NCI-H1105 treated with DMSO at 0.1 percent for 48 hours (cell line): ENCODE measurements around the gene TSPAN7.

ENCODE experiments used
- DNase-seq: peaks from one replicate; lab custom pipeline; 2025; lab: John Stamatoyannopoulos, UW

Gene TSPAN7, protein sequence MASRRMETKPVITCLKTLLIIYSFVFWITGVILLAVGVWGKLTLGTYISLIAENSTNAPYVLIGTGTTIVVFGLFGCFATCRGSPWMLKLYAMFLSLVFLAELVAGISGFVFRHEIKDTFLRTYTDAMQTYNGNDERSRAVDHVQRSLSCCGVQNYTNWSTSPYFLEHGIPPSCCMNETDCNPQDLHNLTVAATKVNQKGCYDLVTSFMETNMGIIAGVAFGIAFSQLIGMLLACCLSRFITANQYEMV

DNA sequence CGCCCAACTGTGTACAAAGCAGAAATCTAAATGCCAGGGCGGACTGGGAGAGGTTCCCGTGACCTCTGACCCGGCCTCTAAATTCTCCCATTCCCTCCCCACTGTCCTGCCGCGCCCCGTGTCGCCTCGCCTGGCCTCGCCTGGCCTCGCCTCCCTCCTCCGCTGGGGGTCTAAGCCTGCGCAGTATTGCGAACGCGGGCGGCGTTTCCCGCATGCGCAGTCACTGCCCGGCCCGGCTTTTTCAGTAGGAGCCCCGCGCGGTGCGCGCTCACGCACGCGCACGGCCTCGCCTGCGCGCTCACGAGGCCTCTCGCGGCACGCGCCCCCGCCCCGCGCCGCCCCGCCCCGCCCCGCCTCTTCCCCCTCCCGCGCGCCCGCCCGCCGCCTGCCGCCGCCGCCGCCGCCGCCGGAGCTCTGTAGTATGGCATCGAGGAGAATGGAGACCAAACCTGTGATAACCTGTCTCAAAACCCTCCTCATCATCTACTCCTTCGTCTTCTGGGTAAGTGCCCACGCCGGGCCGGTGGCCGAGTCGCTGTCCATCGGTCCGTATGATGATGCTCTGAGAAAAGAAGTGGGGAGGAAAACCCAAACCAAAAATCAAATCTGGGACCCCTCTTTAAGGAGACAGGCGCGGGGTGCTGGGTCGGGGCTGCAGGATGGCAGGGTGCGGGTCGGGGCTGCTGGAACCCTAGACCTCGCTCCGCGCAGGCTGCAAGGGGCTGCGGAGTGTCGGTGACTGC is at the start of gene TSPAN7:
Gene TSPAN7, plus strand, starts transcription at position 417 of the 743 bp plus-strand sequence. Its CDS starts 5 bp downstream, at position 422.
- peak; percentile 74 for DNase-seq

DNA sequence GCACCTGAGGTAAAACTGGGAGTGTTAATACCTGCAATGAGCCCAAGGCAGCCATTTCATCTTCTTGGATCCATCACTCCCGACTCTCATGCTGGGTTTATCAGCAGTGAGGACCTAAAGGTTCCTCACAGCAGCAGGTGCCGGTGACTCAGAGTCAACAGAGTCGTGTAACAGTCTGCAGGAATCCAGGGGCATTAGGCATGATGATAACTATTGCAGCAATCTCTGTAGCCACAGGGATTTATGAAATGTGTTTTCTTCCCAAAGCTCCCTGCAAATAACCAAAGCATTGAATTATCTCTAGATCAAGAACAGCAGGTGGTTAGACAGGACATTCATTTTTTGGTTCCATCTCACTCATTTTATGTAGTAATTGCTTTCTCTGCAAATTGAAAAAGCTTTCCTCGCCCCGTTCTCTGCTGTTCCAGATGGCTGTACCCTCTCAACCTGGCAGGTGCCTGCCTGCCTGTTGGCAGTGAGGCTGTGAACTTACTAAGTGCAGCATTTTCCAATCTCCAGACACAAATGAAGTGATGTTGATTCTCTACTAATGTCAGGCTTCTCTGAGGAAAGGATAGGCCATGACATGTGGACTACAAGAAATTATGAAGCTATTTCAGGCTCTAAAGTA is 48.1 kb upstream of the TSPAN7 start:
- DNase-seq: peak; percentile 84

DNA sequence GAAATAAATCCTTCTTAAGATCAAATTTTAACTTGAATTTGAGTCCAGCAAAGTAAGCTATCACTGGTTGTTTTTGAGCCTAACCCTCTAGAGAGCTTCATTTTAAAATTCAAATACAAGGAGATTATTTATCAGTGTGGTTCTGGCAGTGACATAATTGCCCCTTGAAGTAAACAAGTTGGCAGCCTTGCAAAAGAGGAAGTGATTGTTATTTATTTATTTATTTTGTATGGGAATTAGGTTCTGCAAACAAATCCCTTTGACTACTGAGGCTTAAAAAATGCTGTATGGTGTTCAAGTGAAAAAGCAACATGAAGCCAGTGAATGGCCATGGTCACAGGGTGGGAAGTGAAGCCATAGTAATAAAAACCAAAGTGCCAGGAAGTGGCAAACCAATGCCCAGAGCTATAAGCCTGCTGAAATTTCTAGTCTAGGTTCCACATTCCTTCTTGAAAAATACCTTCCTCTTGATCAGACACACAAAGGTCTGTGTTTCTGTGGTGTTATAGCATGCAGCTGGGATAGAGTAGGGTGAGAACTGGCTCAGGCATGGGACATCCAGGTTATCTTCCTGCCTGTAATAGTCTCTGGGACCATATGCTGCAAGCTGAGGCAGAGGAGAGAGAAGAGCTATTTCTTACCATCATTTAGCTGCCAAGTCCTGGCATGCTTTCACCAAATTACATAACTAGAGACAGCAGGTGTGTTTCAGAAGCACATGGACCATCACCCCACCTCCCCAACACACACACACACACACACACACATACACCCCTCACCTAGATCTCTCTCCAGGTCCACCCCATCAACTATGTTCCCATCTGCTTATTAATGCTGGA is 47.1 kb upstream of the TSPAN7 start:
- peak; percentile 62 for DNase-seq

DNA sequence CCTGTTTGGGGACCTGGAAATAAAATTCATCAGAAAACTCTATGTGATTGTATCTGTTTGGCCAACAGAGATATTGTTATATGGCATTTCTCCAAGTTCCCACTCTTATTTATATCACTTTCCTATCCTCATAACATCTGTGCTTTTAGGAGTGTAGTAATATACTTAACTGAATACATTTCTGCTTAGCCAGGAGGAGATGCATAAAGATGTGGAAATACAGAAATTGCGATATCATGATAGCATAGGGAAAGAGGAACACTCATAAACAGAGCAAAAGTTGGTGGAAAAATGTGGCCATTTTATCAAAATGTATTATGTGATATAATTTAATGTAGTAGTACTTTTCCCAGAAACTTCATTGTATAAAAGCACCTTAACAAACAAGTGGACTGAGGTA is 46.1 kb upstream of the TSPAN7 start:
- no peak for DNase-seq

DNA sequence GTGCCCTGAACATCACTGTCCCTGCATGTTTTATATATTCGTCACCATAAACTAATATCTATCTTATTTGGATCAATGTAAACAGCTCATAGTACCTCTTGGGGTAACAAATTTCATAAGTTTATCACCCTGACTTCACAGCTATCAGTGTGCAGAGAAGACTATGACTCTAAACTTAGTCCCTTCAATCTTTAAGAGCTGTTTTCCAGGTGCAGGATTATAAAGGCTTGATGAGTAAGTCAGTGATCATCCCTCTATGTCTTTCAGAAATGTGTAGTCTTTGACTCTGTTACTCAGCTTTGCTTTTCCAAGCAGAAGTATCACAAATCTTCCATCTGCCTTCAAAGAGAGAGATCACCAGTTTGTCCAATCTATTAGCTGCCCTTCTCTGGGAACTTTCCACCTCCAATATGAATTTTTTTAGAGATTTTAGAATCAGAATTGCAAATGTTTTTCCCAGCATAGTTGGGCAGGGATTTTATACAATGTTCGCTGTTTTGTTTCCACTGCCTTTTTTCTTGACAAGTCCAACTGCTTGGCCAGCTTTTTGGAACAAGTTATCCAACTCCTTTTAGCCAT is 45.1 kb upstream of the TSPAN7 start:
- no peak for DNase-seq

DNA sequence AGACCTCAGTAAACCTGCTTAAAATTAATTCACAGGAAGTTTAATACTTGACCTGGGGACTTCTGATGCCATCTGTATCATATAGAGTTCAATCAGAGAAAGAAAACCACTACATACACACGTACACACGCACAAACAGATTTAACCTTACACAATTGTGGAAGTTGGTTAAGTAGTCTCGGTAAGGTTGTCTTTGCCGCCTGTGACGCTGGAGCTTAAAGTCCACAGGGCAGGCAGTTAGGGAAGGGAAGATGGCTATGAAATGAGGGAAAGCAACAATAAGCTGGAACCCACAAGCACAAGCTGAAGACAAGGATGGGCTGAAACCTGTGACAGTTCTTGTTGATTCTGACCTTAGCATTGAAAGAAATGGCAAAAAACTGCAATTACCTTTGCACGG is 41.7 kb upstream of the TSPAN7 start:
- DNase-seq: no peak

DNA sequence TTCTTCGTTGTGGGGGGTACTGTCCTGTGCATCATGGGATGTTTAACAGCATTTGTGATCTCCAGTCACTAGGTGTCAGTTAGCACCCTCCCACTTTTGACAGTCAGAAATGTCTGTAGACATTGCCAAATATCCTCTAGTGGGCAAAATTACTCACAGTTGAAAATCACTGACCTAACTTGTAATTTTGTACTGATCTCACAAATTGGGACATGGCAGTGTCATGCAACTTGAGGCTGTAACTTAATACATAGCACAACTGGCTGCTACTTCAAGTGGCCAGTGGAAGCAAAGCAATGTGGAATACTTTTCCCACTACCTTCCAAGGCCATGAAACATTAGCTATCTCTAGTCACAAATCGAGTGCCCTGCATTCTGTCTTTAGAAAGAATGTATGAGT is 23.2 kb upstream of the TSPAN7 start:
- DNase-seq: no peak

DNA sequence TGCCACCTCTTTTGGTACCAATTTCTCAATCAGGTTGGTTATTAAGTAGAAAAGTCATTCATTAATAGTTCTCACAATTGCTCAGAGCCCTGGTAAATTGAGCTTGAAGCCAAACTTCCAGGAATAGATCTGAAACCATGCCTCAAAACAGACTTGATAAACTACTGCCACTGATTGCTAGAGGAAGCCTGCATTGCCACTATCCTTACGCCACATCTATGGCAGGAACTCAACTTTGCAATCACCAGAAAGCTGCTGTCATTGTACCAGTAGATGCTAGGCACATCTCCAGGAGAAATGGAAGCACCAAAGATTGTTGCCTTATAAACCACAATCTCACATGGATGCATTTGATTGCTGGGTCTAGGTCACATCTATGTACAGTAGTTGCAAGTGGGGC is 21.6 kb upstream of the TSPAN7 start:
- no peak for DNase-seq

DNA sequence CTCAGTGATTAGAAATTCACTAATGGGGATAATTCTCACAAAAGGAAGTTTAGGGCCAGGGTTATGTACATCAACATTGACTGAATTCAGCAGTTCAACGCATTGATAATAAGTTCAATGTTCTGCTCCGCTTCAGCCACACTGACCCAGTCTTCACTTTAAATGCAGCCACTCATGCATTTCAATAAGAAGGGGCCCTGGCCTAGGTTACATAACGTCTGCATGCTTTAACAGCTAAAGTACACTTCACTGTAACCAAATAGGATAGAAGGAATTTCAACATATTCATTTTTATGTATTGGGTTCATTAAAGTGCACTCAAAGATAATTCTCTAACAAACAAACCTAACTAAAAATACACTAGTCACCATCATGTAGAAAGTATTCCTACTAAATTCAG is 12.8 kb upstream of the TSPAN7 start:
- no peak for DNase-seq

DNA sequence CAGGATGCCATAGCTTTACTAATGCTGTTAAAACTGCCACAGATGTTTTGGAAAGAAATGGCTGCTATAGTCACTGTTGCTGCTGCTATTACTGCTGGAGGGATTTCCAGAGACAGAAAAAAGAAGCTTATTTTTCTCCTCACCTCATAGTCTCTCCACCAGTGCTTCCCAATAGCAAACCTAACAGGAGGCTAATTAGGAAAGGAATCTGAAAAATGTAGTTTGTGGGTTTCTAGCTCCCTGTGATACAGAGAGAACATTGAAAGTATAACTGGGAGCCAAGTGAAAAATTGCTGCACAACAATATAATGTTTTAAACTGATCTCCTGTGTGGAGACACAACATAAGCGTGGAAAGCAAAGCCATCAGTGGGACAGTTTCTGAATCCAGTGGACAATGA is 8.6 kb upstream of the TSPAN7 start:
- DNase-seq: no peak

DNA sequence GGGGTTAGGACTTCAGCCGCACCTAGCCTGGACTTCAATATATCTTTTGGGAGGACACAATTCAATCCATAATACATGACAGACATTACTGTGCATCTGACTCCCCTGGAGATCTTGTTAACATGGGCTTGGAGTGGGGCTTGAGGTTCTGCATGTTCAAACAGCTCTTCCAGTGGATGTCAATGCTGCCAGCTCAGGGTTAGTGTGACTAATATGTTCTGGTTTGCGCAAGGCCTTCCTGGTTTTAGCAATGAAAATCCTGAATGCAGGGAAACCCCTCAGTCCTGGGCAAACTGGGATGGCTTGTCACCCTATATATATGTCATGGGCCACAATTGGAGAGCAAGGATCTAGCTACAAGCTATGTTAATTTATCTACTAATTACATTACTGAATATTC is 2.7 kb upstream of the TSPAN7 start:
- DNase-seq: no peak

DNA sequence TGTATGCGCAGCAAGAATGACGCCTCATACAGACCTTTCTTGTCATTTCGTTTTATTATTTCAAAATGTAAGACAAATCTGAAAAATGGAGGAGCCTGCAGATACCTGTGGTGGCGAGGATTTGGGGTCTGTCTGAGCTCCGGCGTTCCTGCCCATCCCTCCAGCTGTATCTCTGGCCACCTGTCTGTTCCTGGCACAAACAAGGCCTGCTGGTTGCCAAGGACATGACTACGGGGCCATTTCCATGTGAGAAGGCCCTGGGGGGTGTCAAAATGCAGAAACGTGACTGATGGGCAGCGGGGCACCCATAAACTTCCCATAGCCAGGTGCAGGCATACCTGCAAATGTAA is 591 bp upstream of the TSPAN7 start:
- peak; percentile 41 for DNase-seq

DNA sequence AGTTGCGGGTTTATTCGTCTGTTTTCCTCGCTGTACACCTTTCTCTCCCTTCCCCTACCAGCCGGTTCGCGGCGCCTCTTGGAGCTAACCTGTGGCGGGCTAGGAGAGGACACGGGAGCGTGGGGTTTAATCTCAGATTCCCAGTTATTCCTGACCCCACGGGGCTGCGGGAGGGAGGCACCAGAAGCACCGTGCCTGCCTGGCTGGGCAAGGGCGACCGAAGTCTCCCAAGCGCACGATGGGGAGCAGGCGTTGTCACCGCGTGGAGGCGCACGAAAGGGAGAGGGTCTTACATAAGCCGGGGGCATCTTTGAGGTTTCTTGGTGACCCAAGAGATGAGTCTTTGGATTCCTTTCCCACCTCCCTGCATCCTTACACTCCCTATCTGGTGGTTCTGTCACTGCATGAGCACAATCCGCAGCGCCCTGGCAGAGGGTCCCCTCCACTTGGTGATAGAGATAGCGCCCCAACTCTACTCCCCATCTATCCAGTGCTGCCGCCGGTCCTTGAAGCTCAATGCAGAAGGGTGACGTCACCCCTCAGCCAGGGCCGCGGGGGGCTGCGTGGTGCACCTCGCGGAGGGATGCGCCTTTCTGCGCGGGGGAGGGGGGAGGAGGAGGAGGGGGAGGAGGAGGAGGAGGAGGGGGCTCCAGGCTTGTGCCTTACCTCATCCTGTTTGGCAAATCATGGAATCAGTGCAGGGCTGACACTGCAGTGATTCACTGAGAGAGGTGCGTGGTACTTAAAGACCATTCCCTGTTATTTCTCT is 793 bp downstream of the TSPAN7 start:
- peak; percentile 14 for DNase-seq

DNA sequence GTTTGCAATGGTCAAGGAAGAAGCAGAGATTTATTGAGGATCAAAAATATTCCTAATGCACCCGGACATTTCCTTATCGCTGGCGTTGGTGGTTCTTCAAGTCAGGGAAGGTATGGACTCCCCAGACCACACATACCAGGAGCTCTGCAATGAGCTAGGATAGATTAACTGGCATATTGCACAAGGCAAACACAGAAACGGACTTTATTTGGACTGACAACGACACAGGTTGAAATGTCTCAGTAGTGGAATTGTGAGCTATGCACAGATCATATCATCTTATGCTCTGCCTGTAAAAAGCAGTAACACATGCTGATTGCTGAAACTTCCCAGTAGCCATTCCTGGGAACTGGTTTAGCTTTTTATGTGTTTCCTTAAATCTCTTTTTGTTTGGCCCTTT is 1.7 kb downstream of the TSPAN7 start:
- no peak for DNase-seq

DNA sequence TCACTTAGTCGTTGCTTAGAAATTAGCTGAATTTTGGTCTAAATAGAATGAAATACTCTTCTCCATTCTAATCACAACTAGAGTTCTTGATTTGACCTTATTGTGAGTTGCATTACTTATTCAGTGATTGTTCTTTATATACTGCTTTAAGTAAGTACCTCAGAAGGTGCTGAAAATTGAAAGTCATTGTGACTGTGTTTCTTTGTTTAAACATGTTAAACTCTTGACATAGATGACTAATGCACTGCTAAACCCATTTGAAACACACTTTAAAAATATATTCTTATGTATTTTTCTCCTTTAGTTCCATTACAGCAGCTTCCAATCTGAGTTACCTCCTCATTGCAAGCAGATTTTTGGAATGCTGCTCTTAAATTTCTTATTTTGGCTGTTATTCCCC is 9.1 kb downstream of the TSPAN7 start:
- no peak for DNase-seq

DNA sequence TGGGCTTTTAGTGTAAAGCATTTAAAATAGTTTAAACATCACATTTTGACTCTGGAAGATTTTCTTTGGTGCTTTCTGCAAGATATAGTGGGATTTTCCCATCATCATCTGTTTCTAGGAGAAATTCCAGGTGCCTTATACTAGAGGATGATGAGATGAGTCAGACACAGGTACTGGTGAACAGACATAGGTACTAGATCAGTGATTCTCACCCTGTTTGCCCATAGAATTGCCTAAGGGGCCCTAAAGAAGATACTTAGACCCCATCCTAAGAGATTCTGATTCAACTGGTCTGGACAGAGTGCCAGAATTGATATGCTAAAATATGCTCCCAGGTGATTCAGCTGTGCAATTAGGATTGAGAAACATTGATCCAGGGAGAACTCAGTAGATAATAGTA is 9.7 kb downstream of the TSPAN7 start:
- DNase-seq: no peak

DNA sequence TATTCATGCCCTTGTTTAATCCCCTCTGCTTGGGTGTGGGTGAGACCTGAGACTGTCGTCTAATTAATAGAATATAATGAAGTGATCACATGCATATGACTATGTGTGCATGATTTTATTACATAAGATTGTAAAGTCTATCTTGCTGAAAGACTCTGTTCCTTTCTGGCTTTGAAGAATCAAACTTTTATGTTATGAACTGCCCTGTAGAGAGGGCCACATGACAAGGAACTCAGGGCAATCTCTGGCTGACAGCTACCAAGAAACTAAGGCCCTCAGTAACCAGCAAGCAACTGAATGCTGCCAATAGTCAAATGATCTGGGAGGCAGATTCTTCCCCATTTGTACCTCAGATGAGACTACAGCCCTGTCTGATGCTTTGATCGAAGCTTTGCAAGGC is 13.5 kb downstream of the TSPAN7 start:
- no peak for DNase-seq

DNA sequence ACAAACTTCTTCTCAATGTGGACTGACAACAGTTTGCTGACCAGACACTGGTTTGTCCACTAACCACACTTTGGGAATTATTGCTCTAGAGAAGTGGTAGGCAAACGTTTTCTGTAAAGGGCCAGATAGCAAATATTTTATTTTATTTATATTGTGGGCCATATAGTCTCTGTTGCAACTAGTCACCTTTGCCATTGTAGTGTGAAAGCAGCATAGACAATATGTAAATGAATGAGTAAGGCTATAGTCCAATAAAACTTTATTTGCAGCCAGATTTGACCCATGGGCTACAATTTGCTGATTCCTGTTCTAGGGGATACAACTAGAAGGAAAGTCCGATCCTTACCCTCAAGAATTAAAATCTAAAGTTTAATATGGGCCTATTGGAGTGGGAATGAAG is 14.5 kb downstream of the TSPAN7 start:
- DNase-seq: no peak

DNA sequence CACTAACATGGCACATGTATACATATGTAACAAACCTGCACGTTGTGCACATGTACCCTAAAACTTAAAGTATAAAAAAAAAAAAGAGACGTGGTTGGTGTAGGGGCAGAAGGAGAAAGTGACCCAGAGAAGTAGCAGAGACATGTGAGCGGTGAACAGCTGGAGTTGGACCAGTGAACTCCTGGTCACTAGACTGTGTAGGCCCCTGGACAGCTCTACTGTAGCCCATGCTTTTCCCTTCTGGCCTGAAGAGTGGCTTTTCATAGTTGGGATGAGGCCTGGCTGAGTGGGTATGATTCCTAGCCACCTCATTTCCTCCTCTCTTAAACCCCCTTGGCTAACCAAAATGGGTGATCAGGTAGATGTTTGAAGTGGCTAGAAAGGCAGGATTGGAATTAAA is 16.4 kb downstream of the TSPAN7 start:
- no peak for DNase-seq

DNA sequence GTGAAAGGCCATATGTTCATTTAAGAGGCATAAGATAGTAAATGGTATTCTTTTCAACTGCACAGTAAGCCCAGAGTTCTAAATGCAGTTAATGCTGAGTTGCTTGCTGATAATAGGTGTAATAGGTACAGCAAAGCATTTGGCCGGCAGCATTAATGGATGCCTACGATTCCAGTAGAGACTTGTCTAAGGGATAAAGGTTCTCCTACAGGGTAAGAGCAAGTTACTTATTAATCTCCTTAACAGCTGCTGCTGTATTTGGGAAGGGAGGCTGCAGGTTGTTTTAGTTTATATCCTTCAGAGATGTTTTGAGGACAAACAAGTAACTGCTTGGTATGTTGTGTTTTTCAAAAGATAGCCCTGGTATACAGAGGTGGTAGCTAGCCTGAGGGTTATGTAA is 16.8 kb downstream of the TSPAN7 start:
- no peak for DNase-seq

DNA sequence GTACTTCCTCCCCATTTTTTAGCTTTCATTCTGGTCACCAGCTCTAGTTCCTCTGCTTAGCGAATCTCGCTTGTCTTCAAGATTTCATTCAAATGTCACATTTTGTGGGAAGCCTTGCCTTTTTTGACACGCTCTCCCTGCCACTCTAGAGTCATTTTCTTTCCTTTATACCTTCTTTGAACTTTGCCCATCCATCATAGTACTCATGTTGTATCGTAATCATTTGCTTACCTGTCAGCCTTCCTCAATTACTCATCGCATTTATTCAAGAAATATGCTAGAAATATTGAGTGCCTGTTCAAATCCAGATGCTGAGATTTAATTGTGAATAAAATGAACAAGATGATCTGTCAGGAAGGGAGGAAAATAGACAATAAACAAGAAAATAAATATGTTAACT is 21.8 kb downstream of the TSPAN7 start:
- DNase-seq: no peak
